RPMI8226 (cell line): ENCODE results near the gene VWCE.
"Not testable (repeated sequence)": the region's sequence is repeated elsewhere in the genome, so short reads cannot be mapped to it uniquely, and the experiment has no call there.

Experiments
- DNase-seq: peaks from one replicate; pipeline ENCODE4 v3.0.0-alpha.2; 2015

VWCE gene

GRCh38 chr11:61250796-61251765 lies 44.0 kb downstream of the VWCE start:
- DNase-seq = not testable (repeated sequence)

- not testable (repeated sequence) for DNase-seq
Observed at GRCh38 chr11:61249201-61249600, 45.9 kb downstream of the VWCE start.

GRCh38 chr11:61248071-61248470 lies 47.0 kb downstream of the VWCE start:
- not testable (repeated sequence) for DNase-seq

- DNase-seq = not testable (repeated sequence)
Observed at GRCh38 chr11:61245284-61245964, 49.7 kb downstream of the VWCE start.

- DNase-seq = not testable (repeated sequence)
Observed at GRCh38 chr11:61241526-61241925, 53.6 kb downstream of the VWCE start.

- DNase-seq = not testable (repeated sequence)
Observed at GRCh38 chr11:61240875-61241274, 54.2 kb downstream of the VWCE start, which contains the start of gene PGA5. TSS of gene PGA5 (plus strand) at chr11:61241175. CDS start at chr11:61241227, 52 bp downstream.

- peak; percentile 2 for DNase-seq
Observed at GRCh38 chr11:61240288-61240687, 54.8 kb downstream of the VWCE start.

GRCh38 chr11:61237130-61237529 lies 58.0 kb downstream of the VWCE start:
- DNase-seq = not testable (repeated sequence)

GRCh38 chr11:61232548-61233145 lies 62.5 kb downstream of the VWCE start:
- not testable (repeated sequence) for DNase-seq

GRCh38 chr11:61231585-61231984 lies 63.5 kb downstream of the VWCE start:
- not testable (repeated sequence) for DNase-seq

GRCh38 chr11:61231033-61231432 lies 64.1 kb downstream of the VWCE start:
- DNase-seq = not testable (repeated sequence)

- DNase-seq = not testable (repeated sequence)
Observed at GRCh38 chr11:61229458-61229857, 65.7 kb downstream of the VWCE start.

GRCh38 chr11:61226457-61227137 lies 68.5 kb downstream of the VWCE start:
- not testable (repeated sequence) for DNase-seq

GRCh38 chr11:61222692-61223091 lies 72.4 kb downstream of the VWCE start:
- not testable (repeated sequence) for DNase-seq

- not testable (repeated sequence) for DNase-seq
Observed at GRCh38 chr11:61222047-61222446, 73.1 kb downstream of the VWCE start, which contains the start of gene PGA4. TSS of gene PGA4 (plus strand) at chr11:61222347. CDS start at chr11:61222401, 54 bp downstream.

- not testable (repeated sequence) for DNase-seq
Observed at GRCh38 chr11:61219016-61219415, 76.1 kb downstream of the VWCE start.

GRCh38 chr11:61218306-61218705 lies 76.8 kb downstream of the VWCE start:
- not testable (repeated sequence) for DNase-seq

GRCh38 chr11:61213711-61214324 lies 81.3 kb downstream of the VWCE start:
- not testable (repeated sequence) for DNase-seq

GRCh38 chr11:61212202-61212601 lies 82.9 kb downstream of the VWCE start:
- DNase-seq = not testable (repeated sequence)

- not testable (repeated sequence) for DNase-seq
Observed at GRCh38 chr11:61211327-61211952, 83.7 kb downstream of the VWCE start.

- DNase-seq = not testable (repeated sequence)
Observed at GRCh38 chr11:61210629-61211028, 84.5 kb downstream of the VWCE start.
